Gastrocnemius medialis (tissue), 4 donors: Measurements from ENCODE around the gene SPINK4. TPM values are rescaled to one million over a fixed set of nuclear protein-coding genes. Genes with fewer than 3 reads are reported as not detected.
A peak's percentile ranks its signal among the peaks of the same experiment; 100 is the strongest.

Experiments used
- ATAC-seq, 2 donors: fragments of 150-250 bp; one replicate each; pipeline ENCODE4 v1.9.1; 2016
- DNase-seq, 2 donors: peaks; one replicate each; pipeline ENCODE4 v3.0.0-alpha.2; 2019
- H3K27ac ChIP-seq, 4 donors: fragments of 200-600 bp; sonication (generic); 1 replicate in 1 of 4; 2 replicates in 3 of 4; pipeline ENCODE4 v1.5.1; 2016 to 2018; ENCODE audit warnings: mild to moderate bottlenecking in 2 of 4, moderate library complexity in 1 of 4
- H3K27me3 ChIP-seq, 3 donors: fragments of 200-600 bp; sonication (generic) in 2 of 3; 1 replicate in 1 of 3; 2 replicates in 2 of 3; pipeline versions ENCODE4 v1.5.1 to v1.6.0; 2016 to 2019; ENCODE audit warnings: mild to moderate bottlenecking in 1 of 3, moderate library complexity in 1 of 3
- H3K36me3 ChIP-seq, 2 donors: fragments of 200-600 bp; sonication (generic) in 1 of 2; one replicate each; pipeline ENCODE4 v1.5.1; 2017 to 2018
- H3K4me1 ChIP-seq, 2 donors: fragments of 200-600 bp; sonication (generic) in 1 of 2; one replicate each; pipeline ENCODE4 v1.5.1; 2016 to 2017; ENCODE audit warnings: mild to moderate bottlenecking in 2 of 2
- H3K4me3 ChIP-seq, 4 donors: fragments of 200-600 bp; sonication (generic) in 3 of 4; 1 replicate in 1 of 4; 2 replicates in 3 of 4; pipeline ENCODE4 v1.5.1; 2016 to 2019; ENCODE audit warnings: mild to moderate bottlenecking in 2 of 4
- H3K9me3 ChIP-seq, 3 donors: fragments of 200-600 bp; sonication (generic) in 2 of 3; 1 replicate in 1 of 3; 2 replicates in 2 of 3; pipeline ENCODE4 v1.5.1; 2016 to 2019
- CTCF ChIP-seq, 5 experiments: fragments of 450-650 bp in 3 of 5; fragments of 200-600 bp in 2 of 5; sonication (generic) in 2 of 5; IDR thresholded peaks in 4 of 5; conservative IDR thresholded peaks in 1 of 5; 1 replicate in 4 of 5; 2 replicates in 1 of 5; pipeline ENCODE4 v1.5.1; 2016 to 2019; ENCODE audit warnings: antibody characterized with exemption in 5 of 5, mild to moderate bottlenecking in 3 of 5, moderate library complexity in 3 of 5
- POLR2A ChIP-seq, 2 donors: fragments of 450-650 bp; IDR thresholded peaks; one replicate each; pipeline ENCODE4 v1.6.1; 2017; ENCODE audit warnings: antibody characterized with exemption in 2 of 2, mild to moderate bottlenecking in 2 of 2, moderate library complexity in 2 of 2
- in situ Hi-C, 4 donors: fragments of 200-750 bp; cut with MboI; loops; one replicate each; pipeline versions ENCODE4 v1.15.0 to v1.8.0; 2017; ENCODE audit warnings: low sequenced_read_pairs in 4 of 4
- intact Hi-C: fragments of 100-400 bp; cut with DNase I; formaldehyde crosslinking; loops from one replicate; pipeline ENCODE4 v1.15.1; 2023; ENCODE audit warnings: low total_unique reads
- total RNA-seq, 4 donors: library from RNA; depleted of rRNA; stranded (reverse); fragments of >200 nt; gene quantifications; one replicate each; pipeline versions ENCODE4 v1.1.0 to v1.2.3, GENCODE V29; 2016

The SPINK4 gene
- total RNA-seq, 4 donors from 2014 or later: not detected

DNA sequence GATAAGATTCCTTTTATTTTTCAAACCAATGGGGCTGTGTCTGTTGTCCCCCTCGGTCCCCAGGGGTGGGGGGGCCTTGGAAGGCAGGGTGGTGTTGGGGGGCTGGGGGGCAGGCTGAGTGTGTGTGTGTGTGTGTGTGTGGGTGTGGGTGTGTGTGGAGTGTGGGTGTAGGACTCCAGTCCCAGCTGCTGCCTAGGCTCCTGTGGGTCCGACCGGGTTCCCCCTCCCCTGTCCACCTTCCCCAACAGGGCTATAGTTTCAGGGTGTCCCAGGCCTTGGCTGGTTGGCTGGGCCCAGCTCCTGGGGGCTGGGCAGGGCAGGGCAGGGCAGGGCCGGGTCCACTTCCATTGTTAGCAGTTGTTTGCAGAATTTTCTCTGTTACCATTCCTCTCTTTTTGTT is 48.3 kb downstream of the SPINK4 start:
- ATAC-seq (no peak), DNase-seq (no peak)
- TF ChIP-seq POLR2A (IDR thresholded peaks at IDR 0.05) (no peak), CTCF (IDR thresholded peaks at IDR 0.05 in 4 of 5, conservative IDR thresholded peaks at IDR 0.05 in 1 of 5) (no peak)
- no peaks in the 10 kb centered on the region for H3K27me3 ChIP-seq
- peak overlapping the region; percentile 93 to 100 (median 94) for H3K27ac ChIP-seq
- intact Hi-C loops (loop anchor here (5.0 to 10.0 kb wide), 3 partner anchors 84 to 179 kb away; partner anchors contain the start of gene AQP7), in situ Hi-C loops (loop anchor here in 1 of 4 donors (25.0 kb wide), 1 partner anchor 174 kb away; the partner anchor contains the start of gene NOL6)
- H3K9me3 ChIP-seq: no peaks in the 10 kb centered on the region
- H3K4me1 ChIP-seq: peaks cover 30 to 31% of the 10 kb centered on the region in 2 donors
- H3K36me3 ChIP-seq: no peaks in the 10 kb centered on the region
- H3K4me3 ChIP-seq: no peak overlapping the region

- Histone ChIP-seq H3K9me3 (no peaks in the 10 kb centered on the region), H3K4me1 (peaks cover 37 to 38% of the 10 kb centered on the region in 2 donors), H3K4me3 (peak overlapping the region in 1 of 4 donors; percentile 90), H3K27ac (peak overlapping the region; percentile 93 to 100 (median 94)), H3K27me3 (no peaks in the 10 kb centered on the region), H3K36me3 (no peaks in the 10 kb centered on the region)
- TF ChIP-seq CTCF (IDR thresholded peaks at IDR 0.05 in 4 of 5, conservative IDR thresholded peaks at IDR 0.05 in 1 of 5): no peak
- no peak for TF ChIP-seq POLR2A (IDR thresholded peaks at IDR 0.05)
- DNase-seq (peak in 1 of 2 donors; percentile 23), ATAC-seq (no peak)
- intact Hi-C loops (loop anchor here (5.0 to 10.0 kb wide), 3 partner anchors 83 to 178 kb away; partner anchors contain the start of gene AQP7), in situ Hi-C loops (loop anchor here in 1 of 4 donors (25.0 kb wide), 1 partner anchor 173 kb away; the partner anchor contains the start of gene NOL6)
Measured at GRCh38 chr9:33288828-33289483, 49.0 kb downstream of the SPINK4 start.

GRCh38 chr9:33289496-33289895 is 49.5 kb downstream of the SPINK4 start:
- no peak for TF ChIP-seq POLR2A (IDR thresholded peaks at IDR 0.05)
- TF ChIP-seq CTCF (IDR thresholded peaks at IDR 0.05 in 4 of 5, conservative IDR thresholded peaks at IDR 0.05 in 1 of 5): no peak
- no peaks in the 10 kb centered on the region for H3K36me3 ChIP-seq
- in situ Hi-C loops (loop anchor here in 1 of 4 donors (25.0 kb wide), 1 partner anchor 173 kb away; the partner anchor contains the start of gene NOL6), intact Hi-C loops (loop anchor here (5.0 to 10.0 kb wide), 3 partner anchors 83 to 178 kb away; partner anchors contain the start of gene AQP7)
- H3K4me1 ChIP-seq: peaks cover 42 to 43% of the 10 kb centered on the region in 2 donors
- H3K4me3 ChIP-seq: peak overlapping the region; percentile 69 to 90 (median 76)
- H3K27ac ChIP-seq: peak overlapping the region; percentile 93 to 100 (median 94)
- DNase-seq (no peak), ATAC-seq (peak in 1 of 2 donors; percentile 4)
- H3K9me3 ChIP-seq: no peaks in the 10 kb centered on the region
- H3K27me3 ChIP-seq: no peaks in the 10 kb centered on the region

DNA sequence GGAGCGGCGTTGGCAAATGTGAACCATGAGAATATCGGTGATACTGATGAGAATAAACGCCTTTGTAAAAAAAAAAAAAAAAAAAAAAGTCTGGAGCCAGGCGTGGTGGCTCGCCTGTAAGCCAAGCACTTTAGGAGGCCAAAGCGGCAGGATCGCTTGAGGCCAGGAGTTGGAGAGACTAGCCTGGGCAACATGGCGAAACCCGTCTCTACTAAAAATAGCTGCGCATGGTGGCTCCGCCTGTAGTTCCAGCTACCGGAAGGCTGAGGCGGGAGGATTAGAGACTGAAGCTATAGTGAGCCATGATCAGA is 49.9 kb downstream of the SPINK4 start:
- peak; percentile 62 to 63 for ATAC-seq
- DNase-seq: no peak
- peak overlapping the region; percentile 93 to 100 (median 94) for H3K27ac ChIP-seq
- peaks cover 46 to 47% of the 10 kb centered on the region in 2 donors for H3K4me1 ChIP-seq
- intact Hi-C loops: loop anchor here (1.0 to 10.0 kb wide), 6 partner anchors 25 to 177 kb away; partner anchors contain the start of genes AQP7 and CHMP5
- H3K9me3 ChIP-seq: no peaks in the 10 kb centered on the region
- peaks cover 0 to under 1% of the 10 kb centered on the region in 2 donors for H3K36me3 ChIP-seq
- peak overlapping the region; percentile 69 to 90 (median 76) for H3K4me3 ChIP-seq
- TF ChIP-seq CTCF (IDR thresholded peaks at IDR 0.05 in 4 of 5, conservative IDR thresholded peaks at IDR 0.05 in 1 of 5) (no peak), POLR2A (IDR thresholded peaks at IDR 0.05) (no peak)
- in situ Hi-C loops: loop anchor here in 2 of 4 donors (10.0 to 25.0 kb wide), 2 partner anchors 172 to 185 kb away; partner anchors contain the start of gene NOL6 (in 2 of the 2)
- no peaks in the 10 kb centered on the region for H3K27me3 ChIP-seq
